NT2/D1 (cell line): ENCODE results near the gene STYXL2.

Experiments
- DNase-seq: peaks from one replicate; pipeline ENCODE4 v3.0.0-alpha.2; 2011; ENCODE audit warnings: low read depth, low spot score
- H3K27me3 ChIP-seq: 2 replicates; pipeline ENCODE4 v1.6.0; 2011; ENCODE audit warnings: mild to moderate bottlenecking; ENCODE audit not compliant: insufficient read length, insufficient read depth
- H3K36me3 ChIP-seq: 2 replicates; pipeline ENCODE4 v1.6.1; 2011; ENCODE audit warnings: mild to moderate bottlenecking, low read length, mixed read lengths; ENCODE audit not compliant: insufficient read depth, insufficient read length
- H3K4me1 ChIP-seq: 2 replicates; pipeline ENCODE4 v1.5.1; 2011; ENCODE audit not compliant: insufficient read depth, insufficient read length
- H3K4me3 ChIP-seq: 2 replicates; pipeline ENCODE4 v1.5.1; 2011; ENCODE audit warnings: low read depth; ENCODE audit not compliant: insufficient read length
- H3K9ac ChIP-seq: 2 replicates; pipeline ENCODE4 v1.6.0; 2011; ENCODE audit warnings: low read depth; ENCODE audit not compliant: insufficient read length
- H3K9me3 ChIP-seq: 2 replicates; pipeline ENCODE4 v1.5.1; 2011; ENCODE audit warnings: mild to moderate bottlenecking, low read length; ENCODE audit not compliant: insufficient read depth
- SUZ12 ChIP-seq: IDR thresholded peaks from 2 replicates; pipeline ENCODE4 v1.6.1; 2011; ENCODE audit not compliant: insufficient read length, insufficient read depth; ENCODE audit errors: extremely low read depth
- YY1 ChIP-seq: IDR thresholded peaks from 2 replicates; pipeline ENCODE4 v1.6.1; 2011; ENCODE audit not compliant: insufficient read length, insufficient read depth
- ZNF274 ChIP-seq: IDR thresholded peaks from 2 replicates; pipeline ENCODE4 v1.6.1; 2011; ENCODE audit warnings: mild to moderate bottlenecking, low read depth, low read length

The STYXL2 gene

GRCh38 chr1:167066333-167067122 is 27.3 kb upstream of the STYXL2 start:
- TF ChIP-seq SUZ12 (no peak), YY1 (no peak), ZNF274 (no peak)
- H3K4me1 ChIP-seq: no peaks in the 10 kb centered on the region
- no peaks in the 10 kb centered on the region for H3K36me3 ChIP-seq
- H3K9me3 ChIP-seq: no peaks in the 10 kb centered on the region
- no peaks in the 10 kb centered on the region for H3K27me3 ChIP-seq
- DNase-seq: peak; percentile 67
- H3K4me3 ChIP-seq: no peak overlapping the region
- H3K9ac ChIP-seq: peak overlapping the region; percentile 58

- no peaks in the 10 kb centered on the region for H3K9me3 ChIP-seq
- H3K4me3 ChIP-seq: no peak overlapping the region
- H3K4me1 ChIP-seq: no peaks in the 10 kb centered on the region
- no peak for DNase-seq
- H3K9ac ChIP-seq: no peak overlapping the region
- TF ChIP-seq ZNF274: no peak
- no peak for TF ChIP-seq SUZ12
- TF ChIP-seq YY1: no peak
- H3K27me3 ChIP-seq: no peaks in the 10 kb centered on the region
- no peaks in the 10 kb centered on the region for H3K36me3 ChIP-seq
These were observed 26.0 kb upstream of the STYXL2 start for GRCh38 chr1:167067904-167068303.

GRCh38 chr1:167068761-167069160 is 25.1 kb upstream of the STYXL2 start:
- H3K4me1 ChIP-seq: no peaks in the 10 kb centered on the region
- no peak overlapping the region for H3K4me3 ChIP-seq
- H3K9me3 ChIP-seq: no peaks in the 10 kb centered on the region
- H3K27me3 ChIP-seq: no peaks in the 10 kb centered on the region
- TF ChIP-seq YY1 (no peak), SUZ12 (no peak), ZNF274 (no peak)
- H3K36me3 ChIP-seq: no peaks in the 10 kb centered on the region
- no peak overlapping the region for H3K9ac ChIP-seq
- no peak for DNase-seq

DNA sequence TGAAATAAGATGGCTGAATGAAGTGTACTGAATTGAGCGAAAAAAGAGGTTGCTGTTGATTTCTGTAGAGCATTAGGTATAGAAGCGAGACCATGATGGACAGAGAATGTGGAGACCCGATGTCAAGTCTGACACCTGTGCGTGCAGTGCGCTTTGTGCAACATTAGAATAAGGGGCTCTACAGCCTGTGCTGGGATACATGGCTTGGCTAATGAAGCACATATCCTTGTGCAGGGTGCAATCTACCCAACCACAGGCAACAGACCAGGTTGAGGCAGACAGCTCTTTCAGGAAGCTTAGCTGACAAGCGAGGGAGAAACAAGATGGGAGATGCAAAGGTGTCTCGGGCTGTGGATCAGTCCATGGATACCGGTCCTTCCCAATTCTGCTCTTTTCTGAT is 22.6 kb upstream of the STYXL2 start:
- no peak for DNase-seq
- Histone ChIP-seq H3K36me3 (no peaks in the 10 kb centered on the region), H3K4me1 (peaks cover 4% of the 10 kb centered on the region), H3K27me3 (no peaks in the 10 kb centered on the region), H3K9ac (no peak overlapping the region), H3K9me3 (no peaks in the 10 kb centered on the region), H3K4me3 (no peak overlapping the region)
- TF ChIP-seq SUZ12 (no peak), ZNF274 (no peak), YY1 (no peak)

DNA sequence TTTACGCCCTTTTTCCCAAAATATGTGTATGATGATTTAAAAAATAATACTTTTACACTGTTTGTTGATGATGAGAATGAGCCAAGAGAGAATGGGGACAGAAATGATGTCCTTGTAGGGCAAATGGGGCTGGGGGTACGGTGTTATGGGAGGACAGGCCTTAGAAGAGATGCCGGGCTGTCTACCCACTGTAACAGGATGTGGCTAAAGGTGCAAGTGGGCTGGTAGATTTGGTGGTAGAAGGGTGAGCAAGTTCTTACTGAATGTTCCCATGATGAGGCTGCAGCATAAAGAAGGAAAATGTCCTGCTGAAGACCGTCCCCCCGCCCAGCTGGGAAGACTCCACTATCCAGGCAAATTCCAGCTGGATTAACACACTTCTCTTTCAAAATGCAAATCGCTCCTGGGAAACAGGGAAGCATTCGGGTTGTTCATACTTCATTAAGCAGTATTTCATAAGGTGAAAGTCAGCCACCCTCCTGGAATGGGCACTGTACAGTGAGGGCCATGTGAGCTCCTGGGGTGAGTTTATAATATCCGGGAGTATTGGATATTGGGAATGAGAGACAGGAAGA is 17.7 kb upstream of the STYXL2 start:
- Histone ChIP-seq H3K36me3 (no peaks in the 10 kb centered on the region), H3K9ac (no peak overlapping the region), H3K4me3 (no peak overlapping the region), H3K4me1 (peaks cover 5% of the 10 kb centered on the region), H3K27me3 (no peaks in the 10 kb centered on the region), H3K9me3 (no peaks in the 10 kb centered on the region)
- no peak for DNase-seq
- TF ChIP-seq ZNF274: no peak
- TF ChIP-seq YY1: no peak
- TF ChIP-seq SUZ12: no peak

DNA sequence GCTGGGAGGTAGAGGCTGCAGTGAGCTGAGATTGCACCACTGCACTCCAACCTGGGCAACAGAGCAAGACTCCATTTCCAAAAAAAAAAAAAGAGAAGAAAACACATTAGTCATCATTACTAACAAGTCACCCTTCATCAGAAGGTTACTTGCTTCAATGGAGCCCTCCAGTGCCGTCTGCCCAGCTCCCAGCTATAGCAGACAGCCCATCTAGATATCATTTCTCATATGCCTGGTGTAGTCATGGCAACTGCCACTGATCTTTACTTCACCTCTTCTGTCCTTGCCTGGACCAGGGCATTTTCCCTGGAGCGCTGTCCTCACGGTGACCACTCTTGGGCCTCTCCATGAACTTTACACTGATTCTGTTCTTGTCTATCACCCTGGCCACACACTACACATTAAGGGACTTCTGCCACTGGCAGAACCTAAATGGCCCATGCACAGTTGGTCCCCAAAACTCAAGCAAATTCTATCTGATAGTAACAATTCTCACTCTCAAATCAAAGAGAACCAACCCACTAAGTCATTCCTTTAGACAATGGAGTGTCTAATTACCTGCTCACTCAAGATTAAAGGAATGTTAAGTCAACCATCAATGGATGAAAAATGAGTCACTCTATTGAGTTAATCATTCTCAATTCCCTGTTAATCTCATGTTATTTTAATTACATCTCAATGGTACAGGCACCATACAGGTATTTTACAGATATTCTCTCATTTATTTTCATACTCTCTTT is 16.6 kb upstream of the STYXL2 start:
- H3K36me3 ChIP-seq: no peaks in the 10 kb centered on the region
- H3K4me1 ChIP-seq: peaks cover 5% of the 10 kb centered on the region
- no peaks in the 10 kb centered on the region for H3K9me3 ChIP-seq
- TF ChIP-seq YY1 (no peak), SUZ12 (no peak), ZNF274 (no peak)
- DNase-seq: no peak
- no peaks in the 10 kb centered on the region for H3K27me3 ChIP-seq
- H3K4me3 ChIP-seq: no peak overlapping the region
- no peak overlapping the region for H3K9ac ChIP-seq

DNA sequence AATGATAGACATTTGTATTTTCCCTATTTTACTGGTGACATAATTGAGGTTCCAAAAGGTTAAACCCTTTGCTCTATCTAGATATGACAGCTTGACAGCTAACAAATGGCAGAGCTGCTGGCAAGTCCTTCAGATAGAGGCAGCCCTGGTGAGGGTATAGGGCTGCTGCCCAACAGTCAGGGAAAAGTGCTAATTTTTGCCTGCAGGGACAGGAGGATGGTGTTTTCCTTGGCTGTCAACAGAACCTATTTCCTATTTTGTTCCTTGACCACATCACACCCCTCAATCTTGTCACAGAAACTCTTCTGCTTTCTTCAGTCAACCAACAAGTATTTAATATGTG is 16.0 kb upstream of the STYXL2 start:
- no peaks in the 10 kb centered on the region for H3K27me3 ChIP-seq
- peaks cover 5% of the 10 kb centered on the region for H3K4me1 ChIP-seq
- no peak overlapping the region for H3K9ac ChIP-seq
- H3K36me3 ChIP-seq: no peaks in the 10 kb centered on the region
- H3K9me3 ChIP-seq: no peaks in the 10 kb centered on the region
- no peak for DNase-seq
- TF ChIP-seq YY1 (no peak), ZNF274 (no peak), SUZ12 (no peak)
- no peak overlapping the region for H3K4me3 ChIP-seq
